Stimulated activated CD8-positive, alpha-beta memory T cell treated with anti-CD3 and anti-CD28 coated beads, Interleukin-7, amount 100 ng/mL, for 4 hours (primary cell): ENCODE measurements around the gene RBM11.

ENCODE experiments used
- DNase-seq, 2 donors: peaks; one replicate each; pipeline ENCODE4 v3.0.0-alpha.2; 2020; ENCODE audit warnings: low read depth in 2 of 2

Gene RBM11

DNA sequence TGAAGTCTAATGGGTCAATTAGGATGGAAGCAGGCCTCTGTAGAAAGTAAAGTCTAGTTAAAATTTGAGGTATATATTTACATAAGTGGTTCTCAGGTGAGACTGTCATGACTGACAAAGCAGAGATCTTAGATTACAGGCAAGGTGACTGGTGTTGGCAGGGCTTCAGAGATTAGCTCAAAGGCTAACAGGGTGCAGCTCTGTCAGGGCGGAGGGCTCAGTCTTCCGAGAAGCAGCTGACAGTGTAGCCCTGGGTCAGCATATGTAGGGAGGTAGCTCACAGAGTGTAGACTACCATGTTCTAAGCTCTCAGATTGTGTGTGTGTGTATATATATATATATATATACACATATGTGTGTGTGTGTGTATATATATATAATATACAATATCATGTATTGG lies 54.7 kb downstream of the RBM11 start:
- no peak for DNase-seq

DNA sequence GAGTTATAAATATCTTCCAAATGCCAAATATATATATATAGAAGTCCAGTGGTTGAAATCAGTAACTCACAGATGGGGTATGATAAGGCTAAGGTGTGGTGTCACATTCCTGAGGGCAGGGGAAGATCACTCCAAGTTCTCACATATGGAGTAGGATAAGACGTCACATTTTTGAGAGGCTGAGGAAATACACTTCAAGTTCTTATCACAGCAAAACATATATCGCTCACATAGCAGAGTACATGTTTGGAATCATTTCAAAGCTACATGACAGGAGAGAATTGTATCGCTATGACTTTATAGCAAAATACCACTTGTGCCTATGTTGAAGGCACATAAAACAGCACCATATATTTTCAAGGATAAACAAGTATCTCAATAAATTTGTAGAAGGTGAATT lies 55.1 kb downstream of the RBM11 start:
- no peak for DNase-seq

DNA sequence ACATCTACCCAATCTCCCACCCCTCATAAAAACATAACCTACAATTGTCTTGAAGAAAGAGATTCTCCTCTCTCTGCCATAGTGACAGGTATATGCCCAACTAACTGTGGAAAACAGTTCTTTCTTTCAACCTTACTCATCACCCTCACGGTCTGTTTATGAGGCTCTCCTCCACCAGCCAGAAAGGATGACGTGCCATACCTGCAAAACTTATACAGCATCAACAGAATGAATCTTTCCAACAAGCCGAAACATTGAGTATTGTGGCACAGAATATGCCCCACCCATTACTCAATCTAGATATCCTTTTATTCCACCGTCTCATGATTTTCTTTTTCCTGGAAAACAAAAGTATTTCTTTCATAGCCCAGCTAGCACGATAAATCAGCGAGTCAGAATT lies 55.7 kb downstream of the RBM11 start:
- no peak for DNase-seq

DNA sequence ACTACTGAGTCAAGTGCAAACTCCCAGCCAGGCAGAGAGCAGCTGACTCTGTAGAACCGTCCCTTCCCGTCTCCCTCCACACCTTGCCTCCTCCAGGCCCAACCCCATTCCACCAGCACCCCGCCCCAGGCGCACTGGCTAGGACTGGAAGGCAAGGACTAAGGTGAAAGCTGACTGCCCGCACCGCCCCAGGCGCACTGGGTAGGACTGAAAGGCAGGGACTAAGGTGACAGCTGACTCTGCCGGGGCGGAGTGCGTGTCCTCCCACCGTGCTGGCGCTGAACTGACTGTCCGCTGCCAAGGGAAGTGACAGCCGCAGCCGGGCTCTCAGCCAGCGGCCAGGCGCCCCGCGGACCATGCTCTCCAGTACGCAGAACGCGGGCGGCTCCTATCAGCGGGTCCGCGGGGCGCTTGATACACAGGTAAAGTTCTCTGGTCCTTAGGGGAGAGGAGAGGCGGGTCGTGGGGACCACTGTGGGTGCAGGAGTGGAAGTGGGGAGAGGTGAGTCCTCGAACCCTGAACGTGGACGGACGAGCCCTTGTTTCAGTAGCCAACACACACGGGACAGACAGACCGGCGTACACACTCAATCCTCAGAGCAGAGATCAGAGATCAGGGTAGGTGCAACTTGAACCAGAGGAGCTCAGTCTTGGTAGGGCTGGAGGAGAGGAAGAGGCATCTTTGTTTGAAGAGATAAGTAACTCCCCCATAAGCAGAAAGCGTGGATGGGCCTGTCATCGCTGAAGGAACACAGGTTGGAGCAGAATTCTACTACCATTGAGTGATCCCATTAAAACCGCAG lies 58.0 kb downstream of the RBM11 start:
- DNase-seq: no peak

DNA sequence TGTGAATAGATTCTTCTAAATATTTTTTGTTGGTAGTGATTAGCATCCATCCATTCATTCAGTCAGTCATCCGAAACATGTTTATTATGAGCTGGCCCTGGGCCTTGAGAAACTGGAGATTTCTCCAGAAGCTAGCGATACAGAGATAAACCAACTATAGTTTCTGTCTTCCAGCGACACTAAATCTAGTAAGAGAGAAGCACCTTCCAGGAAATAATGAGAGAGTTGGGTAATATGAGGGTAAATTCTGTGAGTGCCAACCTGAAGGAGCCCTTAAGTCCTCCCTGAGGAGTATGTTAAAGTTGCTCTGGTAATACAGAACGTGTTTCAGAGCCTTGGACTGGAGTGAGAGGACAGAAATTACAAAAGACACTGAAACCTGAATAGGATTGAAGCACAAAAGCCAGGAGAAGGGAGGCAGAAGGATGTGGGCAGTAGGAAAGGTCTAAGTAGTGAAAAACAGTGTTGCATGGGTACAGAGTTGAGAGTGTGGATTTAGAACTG lies 59.8 kb downstream of the RBM11 start:
- DNase-seq: no peak
